SK-N-SH (cell line): ENCODE results near the gene EMX1. TPM values are rescaled to one million over a fixed set of nuclear protein-coding genes. Genes with fewer than 3 reads are reported as not detected.
A peak's percentile ranks its signal among the peaks of the same experiment; 100 is the strongest.

Experiments
- CTCF ChIA-PET: fragments of 300-600, 350-600 bp; formaldehyde crosslinking; extraction: SDS; loops from one replicate; lab custom pipeline; 2021; lab: Yijun Ruan, JAX
- POLR2A ChIA-PET: fragments of 350-600 bp; sonication (Branson Sonifier 250); formaldehyde crosslinking; extraction: SDS; loops from one replicate; lab custom pipeline; 2020; ENCODE audit warnings: antibody characterized with exemption, inconsistent platforms; lab: Yijun Ruan, JAX
- DNase-seq: peaks from one replicate; pipeline ENCODE4 v3.0.0; 2012
- H2AFZ ChIP-seq: fragments of 200-600 bp; sonication (generic); 2 replicates; pipeline ENCODE4 v1.8.1; 2016; ENCODE audit warnings: antibody characterized with exemption, mild to moderate bottlenecking, low read depth
- H3F3A ChIP-seq: fragments of 200-600 bp; sonication (generic); replicated peaks from 2 replicates; pipeline ENCODE3; 2016; ENCODE audit warnings: antibody characterized with exemption, mild to moderate bottlenecking; ENCODE audit not compliant: insufficient read depth
- H3K27ac ChIP-seq, 2 experiments: fragments of 200-500 bp in 1 of 2; fragments of 200-600 bp in 1 of 2; sonication (Bioruptor generic) in 1 of 2; sonication (generic), shearing (Covaris generic) in 1 of 2; 2 replicates each; pipeline versions ENCODE4 v1.5.1 to v1.6.1; 2014 to 2016; ENCODE audit warnings: low read depth in 2 of 2, inconsistent platforms in 1 of 2, low read length in 1 of 2, mild to moderate bottlenecking in 1 of 2, mixed read lengths in 1 of 2
- H3K27me3 ChIP-seq: fragments of 200-600 bp; sonication (generic), shearing (Covaris generic); 2 replicates; pipeline ENCODE4 v1.6.1; 2016; ENCODE audit warnings: mixed run types; ENCODE audit not compliant: insufficient read depth
- H3K36me3 ChIP-seq, 2 experiments: fragments of 200-500 bp in 1 of 2; fragments of 200-600 bp in 1 of 2; sonication (Bioruptor generic) in 1 of 2; sonication (generic) in 1 of 2; replicated peaks in 1 of 2; 2 replicates each; pipeline versions ENCODE3 to v1.5.1; 2014 to 2016; ENCODE audit warnings: low read length in 1 of 2, mild to moderate bottlenecking in 1 of 2; ENCODE audit not compliant: insufficient read depth in 2 of 2, control insufficient read depth in 1 of 2
- H3K4me1 ChIP-seq, 2 experiments: fragments of 200-500 bp in 1 of 2; fragments of 200-600 bp in 1 of 2; sonication (Bioruptor generic) in 1 of 2; sonication (generic), shearing (Covaris generic) in 1 of 2; 2 replicates each; pipeline versions ENCODE4 v1.5.1 to v1.6.1; 2014 to 2016; ENCODE audit warnings: low read depth in 1 of 2, low read length in 1 of 2, mixed run types in 1 of 2; ENCODE audit not compliant: insufficient read depth in 2 of 2, control insufficient read depth in 1 of 2
- H3K4me2 ChIP-seq: fragments of 200-600 bp; sonication (generic), shearing (Covaris generic); 2 replicates; pipeline ENCODE4 v1.6.1; 2017; ENCODE audit warnings: mixed run types
- H3K4me3 ChIP-seq, 2 experiments: fragments of 200-500 bp in 1 of 2; fragments of 200-600 bp in 1 of 2; sonication (Bioruptor generic) in 1 of 2; sonication (generic), shearing (Covaris generic) in 1 of 2; 2 replicates each; pipeline versions ENCODE4 v1.5.1 to v1.8.1; 2014 to 2016; ENCODE audit warnings: low read depth in 2 of 2, inconsistent platforms in 1 of 2, low read length in 1 of 2, mild to moderate bottlenecking in 1 of 2, mixed read lengths in 1 of 2, moderate library complexity in 1 of 2
- H3K79me2 ChIP-seq: fragments of 200-600 bp; sonication (generic); 2 replicates; pipeline ENCODE4 v1.8.1; 2017; ENCODE audit warnings: mild to moderate bottlenecking; ENCODE audit not compliant: insufficient read depth
- H3K9ac ChIP-seq: fragments of 200-600 bp; sonication (generic); 2 replicates; pipeline ENCODE4 v1.6.1; 2017; ENCODE audit warnings: mixed run types
- H3K9me2 ChIP-seq: fragments of 200-600 bp; sonication (generic); 2 replicates; pipeline ENCODE4 v1.6.1; 2017; ENCODE audit warnings: mixed run types
- H3K9me3 ChIP-seq: fragments of 200-600 bp; sonication (generic); 2 replicates; pipeline ENCODE4 v1.6.1; 2017; ENCODE audit warnings: mixed run types, mild to moderate bottlenecking, moderate library complexity
- H4K20me1 ChIP-seq: fragments of 200-600 bp; sonication (generic); 2 replicates; pipeline ENCODE4 v1.6.1; 2017; ENCODE audit warnings: mild to moderate bottlenecking, mixed run types; ENCODE audit not compliant: insufficient read depth
- EP300 ChIP-seq, 2 experiments: IDR thresholded peaks; 2 replicates each; pipeline versions ENCODE4 v1.4.0 to v1.6.1; 2012; ENCODE audit warnings: borderline replicate concordance in 1 of 2, low read depth in 1 of 2, low read length in 1 of 2
- FOSL2 ChIP-seq: IDR thresholded peaks from 2 replicates; pipeline ENCODE4 v1.4.0; 2012; ENCODE audit warnings: low read depth, mild to moderate bottlenecking, moderate library complexity, borderline replicate concordance
- FOXJ3 ChIP-seq: sonication (generic); formaldehyde crosslinking; IDR thresholded peaks from 2 replicates; pipeline ENCODE4 v1.5.1; 2020; ENCODE audit warnings: mild to moderate bottlenecking, missing genetic modification reagents
- JUND ChIP-seq: IDR thresholded peaks from 2 replicates; pipeline ENCODE4 v1.4.0; 2012
- NFIC ChIP-seq: IDR thresholded peaks from 2 replicates; pipeline ENCODE4 v1.4.0; 2012; ENCODE audit warnings: borderline replicate concordance
- POLR2AphosphoS5 ChIP-seq: IDR thresholded peaks from 2 replicates; pipeline ENCODE4 v1.6.1; 2012; ENCODE audit warnings: low read depth, low read length
- RAD21 ChIP-seq: IDR thresholded peaks from 2 replicates; pipeline ENCODE4 v1.6.1; 2012; ENCODE audit warnings: mild to moderate bottlenecking, low read length
- RXRA ChIP-seq: IDR thresholded peaks from 2 replicates; pipeline ENCODE4 v1.4.0; 2012; ENCODE audit warnings: low read depth, mild to moderate bottlenecking, borderline replicate concordance
- SMC3 ChIP-seq: IDR thresholded peaks from 2 replicates; pipeline ENCODE4 v1.6.1; 2012; ENCODE audit warnings: low read depth, low read length, improper control_type of control experiment
- TAF1 ChIP-seq: IDR thresholded peaks from 2 replicates; pipeline ENCODE4 v1.6.1; 2012; ENCODE audit warnings: low read depth, mild to moderate bottlenecking, low read length, moderate library complexity, borderline replicate concordance
- TCF12 ChIP-seq: IDR thresholded peaks from 2 replicates; pipeline ENCODE4 v1.4.0; 2012
- TEAD4 ChIP-seq: IDR thresholded peaks from 2 replicates; pipeline ENCODE4 v1.4.0; 2012; ENCODE audit warnings: mild to moderate bottlenecking, borderline replicate concordance; ENCODE audit not compliant: insufficient read depth
- USF1 ChIP-seq: IDR thresholded peaks from 2 replicates; pipeline ENCODE4 v1.4.0; 2012; ENCODE audit warnings: low read depth, borderline replicate concordance
- YY1 ChIP-seq: IDR thresholded peaks from 2 replicates; pipeline ENCODE4 v1.4.0; 2012; ENCODE audit warnings: low read depth, mild to moderate bottlenecking
- WGBS: methylation state at CpG from one replicate; pipeline ENCODE4 v1.1.6; 2017; ENCODE audit warnings: low lambda C conversion rate; 5-methylcytosine and 5-hydroxymethylcytosine counted together
- polyA plus RNA-seq, 3 experiments: library from polyadenylated mRNA; depleted of rRNA; stranded (reverse); fragments of >200 nt; gene quantifications; 2 replicates each; pipeline ENCODE4 v1.2.3, GENCODE V29; 2012
- TF ChIP-seq, protein P1 (sequence below): fragments of 200-600 bp; sonication (generic); IDR thresholded peaks from 2 replicates; pipeline ENCODE4 v1.6.1; 2017; ENCODE audit warnings: antibody characterized with exemption, mild to moderate bottlenecking, moderate library complexity
- TF ChIP-seq, protein P2 (sequence below): IDR thresholded peaks from 2 replicates; pipeline ENCODE4 v1.4.0; 2012; ENCODE audit warnings: low read depth
- TF ChIP-seq, protein P3 (sequence below): fragments of 150-350 bp; IDR thresholded peaks from 2 replicates; pipeline ENCODE4 v1.6.1; 2017; ENCODE audit warnings: antibody characterized with exemption, low read length, low read depth, borderline replicate concordance

The EMX1 gene
- polyA plus RNA-seq, 1 of the 3 experiments (the other 2 are of a cell fraction) = not detected

- Histone ChIP-seq H3K9me3 (no peaks in the 10 kb centered on the region), H3K9me2 (no peaks in the 10 kb centered on the region), H3K36me3 (no peaks in the 10 kb centered on the region), H3F3A (no peaks in the 10 kb centered on the region), H4K20me1 (0 out of 2 replicates have a peak, but pooled peaks cover 3% of the 10 kb centered on the region), H3K27me3 (peaks cover 80% of the 10 kb centered on the region), H3K4me1 (peaks cover 0 to under 1% of the 10 kb centered on the region in 2 experiments; a peak in 1 of 4 replicates), H3K4me2 (no peak overlapping the region), H2AFZ (no peak overlapping the region), H3K9ac (no peak overlapping the region), H3K4me3 (no peak overlapping the region), H3K79me2 (no peaks in the 10 kb centered on the region), H3K27ac (no peak overlapping the region)
- ChIA-PET CTCF (interaction anchor here (0.6 to 8.6 kb wide), 12 partner anchors 11 to 776 kb away, joined by 3 to 53 read pairs (median 3); no protein-coding TSS in a partner anchor), POLR2A (no interaction called here)
- TF ChIP-seq USF1 (no peak), POLR2AphosphoS5 (no peak), RXRA (no peak), EP300 (IDR thresholded peaks at IDR 0.05; ENCODE audit: borderline replicate concordance in 1 of 2, low read depth in 1 of 2, low read length in 1 of 2) (no peak), RAD21 (no peak), SMC3 (no peak), TEAD4 (no peak), TAF1 (no peak)
- TF ChIP-seq, protein P1, sequence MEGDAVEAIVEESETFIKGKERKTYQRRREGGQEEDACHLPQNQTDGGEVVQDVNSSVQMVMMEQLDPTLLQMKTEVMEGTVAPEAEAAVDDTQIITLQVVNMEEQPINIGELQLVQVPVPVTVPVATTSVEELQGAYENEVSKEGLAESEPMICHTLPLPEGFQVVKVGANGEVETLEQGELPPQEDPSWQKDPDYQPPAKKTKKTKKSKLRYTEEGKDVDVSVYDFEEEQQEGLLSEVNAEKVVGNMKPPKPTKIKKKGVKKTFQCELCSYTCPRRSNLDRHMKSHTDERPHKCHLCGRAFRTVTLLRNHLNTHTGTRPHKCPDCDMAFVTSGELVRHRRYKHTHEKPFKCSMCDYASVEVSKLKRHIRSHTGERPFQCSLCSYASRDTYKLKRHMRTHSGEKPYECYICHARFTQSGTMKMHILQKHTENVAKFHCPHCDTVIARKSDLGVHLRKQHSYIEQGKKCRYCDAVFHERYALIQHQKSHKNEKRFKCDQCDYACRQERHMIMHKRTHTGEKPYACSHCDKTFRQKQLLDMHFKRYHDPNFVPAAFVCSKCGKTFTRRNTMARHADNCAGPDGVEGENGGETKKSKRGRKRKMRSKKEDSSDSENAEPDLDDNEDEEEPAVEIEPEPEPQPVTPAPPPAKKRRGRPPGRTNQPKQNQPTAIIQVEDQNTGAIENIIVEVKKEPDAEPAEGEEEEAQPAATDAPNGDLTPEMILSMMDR = no peak
- WGBS = 21% methylated on average over 4 of the region's 4 CpGs
- no peak for DNase-seq
Observed at GRCh38 chr2:72926368-72926767, 9.0 kb downstream of the EMX1 start.

DNA sequence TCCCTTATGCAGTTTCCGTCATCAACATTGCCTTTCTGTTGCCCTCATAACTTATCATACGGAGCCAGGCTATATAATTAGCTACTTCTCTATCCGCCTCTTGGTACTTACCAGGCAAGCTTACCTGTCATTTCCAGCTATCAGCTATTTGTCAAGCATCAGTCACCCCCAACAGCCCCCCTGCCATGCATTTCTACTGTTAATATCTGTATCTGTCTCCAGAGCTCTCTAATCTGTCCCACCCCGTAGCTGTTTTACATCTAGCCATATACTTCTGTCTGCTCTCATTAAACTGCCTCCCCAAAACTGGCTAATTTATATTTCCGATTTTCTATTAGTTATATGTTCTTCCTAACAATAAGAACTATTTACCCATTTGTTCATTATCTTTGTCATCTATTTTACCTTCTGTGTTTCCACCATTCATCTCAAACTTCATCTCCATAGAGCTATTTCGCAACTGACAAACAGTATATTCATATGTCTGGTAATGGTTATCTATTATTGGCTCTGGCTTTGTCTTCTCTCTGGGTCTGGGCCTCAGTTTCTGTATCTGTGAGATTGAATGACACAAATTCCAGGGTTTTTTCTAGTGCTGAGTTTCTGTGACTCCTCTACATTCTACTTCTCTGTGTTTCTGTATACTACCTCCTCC is 9.6 kb downstream of the EMX1 start:
- Histone ChIP-seq H3K9ac (no peak overlapping the region), H3K4me3 (no peak overlapping the region), H3K4me2 (no peak overlapping the region), H3K9me3 (no peaks in the 10 kb centered on the region), H3K27ac (no peak overlapping the region), H3K27me3 (peaks cover 75% of the 10 kb centered on the region), H4K20me1 (0 out of 2 replicates have a peak, but pooled peaks cover 3% of the 10 kb centered on the region)
- POLR2A ChIA-PET = no interaction called here
- peak; percentile 30 for DNase-seq
- whole genome bisulfite sequencing = 23% methylated on average over 6 of the region's 6 CpGs
- TF ChIP-seq, protein P2, sequence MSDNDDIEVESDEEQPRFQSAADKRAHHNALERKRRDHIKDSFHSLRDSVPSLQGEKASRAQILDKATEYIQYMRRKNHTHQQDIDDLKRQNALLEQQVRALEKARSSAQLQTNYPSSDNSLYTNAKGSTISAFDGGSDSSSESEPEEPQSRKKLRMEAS = no peak
- TF ChIP-seq YY1 (no peak), JUND (no peak), RXRA (no peak), NFIC (no peak), TCF12 (no peak), FOSL2 (no peak), POLR2AphosphoS5 (no peak), FOXJ3 (CRISPR knock-in tag) (no peak)
- TF ChIP-seq, protein P3, sequence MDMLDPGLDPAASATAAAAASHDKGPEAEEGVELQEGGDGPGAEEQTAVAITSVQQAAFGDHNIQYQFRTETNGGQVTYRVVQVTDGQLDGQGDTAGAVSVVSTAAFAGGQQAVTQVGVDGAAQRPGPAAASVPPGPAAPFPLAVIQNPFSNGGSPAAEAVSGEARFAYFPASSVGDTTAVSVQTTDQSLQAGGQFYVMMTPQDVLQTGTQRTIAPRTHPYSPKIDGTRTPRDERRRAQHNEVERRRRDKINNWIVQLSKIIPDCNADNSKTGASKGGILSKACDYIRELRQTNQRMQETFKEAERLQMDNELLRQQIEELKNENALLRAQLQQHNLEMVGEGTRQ = no peak
- TF ChIP-seq, all 33 proteins: peak for 0
- Histone ChIP-seq H3K36me3 (no peaks in the 10 kb centered on the region), H3K4me1 (peaks cover under 1 to 6% of the 10 kb centered on the region in 2 experiments; a peak in 1 of 4 replicates), H3F3A (no peaks in the 10 kb centered on the region), H2AFZ (no peak overlapping the region), H3K9me2 (no peaks in the 10 kb centered on the region), H3K79me2 (no peaks in the 10 kb centered on the region)
- CTCF ChIA-PET = interaction anchor here (0.6 to 8.6 kb wide), 12 partner anchors 8 to 777 kb away, joined by 3 to 53 read pairs (median 4); no protein-coding TSS in a partner anchor
